Smooth muscle cell of the pulmonary artery (primary cell): Measurements from ENCODE around the gene SLC20A1. TPM values are rescaled to one million over a fixed set of nuclear protein-coding genes. Genes with fewer than 3 reads are reported as not detected.

Experiments used
- total RNA-seq: library from RNA; depleted of rRNA; stranded (reverse); fragments of >200 nt; gene quantifications from 2 replicates; pipeline ENCODE4 v1.2.3, GENCODE V29; 2014

Gene SLC20A1, protein sequence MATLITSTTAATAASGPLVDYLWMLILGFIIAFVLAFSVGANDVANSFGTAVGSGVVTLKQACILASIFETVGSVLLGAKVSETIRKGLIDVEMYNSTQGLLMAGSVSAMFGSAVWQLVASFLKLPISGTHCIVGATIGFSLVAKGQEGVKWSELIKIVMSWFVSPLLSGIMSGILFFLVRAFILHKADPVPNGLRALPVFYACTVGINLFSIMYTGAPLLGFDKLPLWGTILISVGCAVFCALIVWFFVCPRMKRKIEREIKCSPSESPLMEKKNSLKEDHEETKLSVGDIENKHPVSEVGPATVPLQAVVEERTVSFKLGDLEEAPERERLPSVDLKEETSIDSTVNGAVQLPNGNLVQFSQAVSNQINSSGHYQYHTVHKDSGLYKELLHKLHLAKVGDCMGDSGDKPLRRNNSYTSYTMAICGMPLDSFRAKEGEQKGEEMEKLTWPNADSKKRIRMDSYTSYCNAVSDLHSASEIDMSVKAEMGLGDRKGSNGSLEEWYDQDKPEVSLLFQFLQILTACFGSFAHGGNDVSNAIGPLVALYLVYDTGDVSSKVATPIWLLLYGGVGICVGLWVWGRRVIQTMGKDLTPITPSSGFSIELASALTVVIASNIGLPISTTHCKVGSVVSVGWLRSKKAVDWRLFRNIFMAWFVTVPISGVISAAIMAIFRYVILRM
- 139 and 319 TPM in 2 replicates for total RNA-seq

DNA sequence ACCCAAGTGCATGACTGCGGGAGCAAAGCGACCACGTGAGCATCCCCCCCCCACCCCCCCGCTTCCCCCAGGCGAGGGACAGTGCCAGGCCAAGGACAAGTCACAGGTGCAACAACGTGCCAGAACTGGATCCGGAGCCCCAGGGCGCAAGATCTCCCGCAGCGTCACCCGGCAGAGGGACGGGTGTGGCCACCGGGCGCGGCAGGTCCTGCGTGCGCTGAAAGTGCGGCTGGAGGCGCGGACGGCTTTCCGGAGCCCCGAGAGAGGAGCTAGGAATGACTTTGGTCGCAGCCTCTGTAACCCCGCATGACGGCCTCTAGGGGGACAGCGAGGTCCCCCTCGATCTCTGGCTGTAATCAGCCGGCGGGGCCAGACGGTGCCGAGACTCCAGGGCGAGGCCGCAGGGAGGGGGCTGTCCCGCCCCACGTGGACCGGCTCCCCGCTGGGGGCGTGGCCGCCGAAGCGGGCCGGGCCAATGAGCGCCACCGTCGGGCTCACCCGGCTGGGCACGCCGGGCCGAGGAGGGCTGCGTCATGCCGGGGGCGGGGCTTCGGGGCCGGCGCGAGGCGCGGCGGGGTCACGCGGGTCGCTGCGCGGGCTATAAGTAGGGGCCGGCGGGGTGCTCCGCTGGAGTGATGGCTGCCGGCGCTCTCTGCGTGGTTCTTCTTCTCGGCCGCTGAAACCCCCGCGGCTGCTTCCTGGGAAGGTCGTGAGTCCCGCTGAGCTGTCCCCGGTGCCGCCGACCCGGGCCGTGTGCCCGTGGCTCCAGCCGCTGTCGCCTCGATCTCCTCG, at the start of gene SLC20A1:
SLC20A1 (plus strand) TSS at position 630 of the 792 bp plus-strand sequence. CDS start 890 bp downstream, outside the sequence.

Other genes with a start within 250 kb of the SLC20A1 start
- 23.0 and 25.0 TPM in 2 replicates for gene RGPD8, start 212.3 kb upstream of the SLC20A1 start, total RNA-seq
- gene TTL, start 163.8 kb upstream of the SLC20A1 start, total RNA-seq = 32.3 and 40.9 TPM in 2 replicates
- gene POLR1B, start 103.5 kb upstream of the SLC20A1 start, total RNA-seq = 14.9 and 21.2 TPM in 2 replicates
- 5.2 and 8.8 TPM in 2 replicates for gene CHCHD5, start 61.3 kb upstream of the SLC20A1 start, total RNA-seq
- 0.33 TPM in 1 of 2 replicates, not detected in the other for gene NT5DC4, start 75.1 kb downstream of the SLC20A1 start, total RNA-seq
- gene CKAP2L, start 118.7 kb downstream of the SLC20A1 start, total RNA-seq = 1.3 and 4.0 TPM in 2 replicates
- gene IL1A, start 138.6 kb downstream of the SLC20A1 start, total RNA-seq = 0.85 and 2.7 TPM in 2 replicates
- 2.6 and 11.9 TPM in 2 replicates for gene IL1B, start 190.8 kb downstream of the SLC20A1 start, total RNA-seq